Measurements from ENCODE around the gene BRCA1.

DNA sequence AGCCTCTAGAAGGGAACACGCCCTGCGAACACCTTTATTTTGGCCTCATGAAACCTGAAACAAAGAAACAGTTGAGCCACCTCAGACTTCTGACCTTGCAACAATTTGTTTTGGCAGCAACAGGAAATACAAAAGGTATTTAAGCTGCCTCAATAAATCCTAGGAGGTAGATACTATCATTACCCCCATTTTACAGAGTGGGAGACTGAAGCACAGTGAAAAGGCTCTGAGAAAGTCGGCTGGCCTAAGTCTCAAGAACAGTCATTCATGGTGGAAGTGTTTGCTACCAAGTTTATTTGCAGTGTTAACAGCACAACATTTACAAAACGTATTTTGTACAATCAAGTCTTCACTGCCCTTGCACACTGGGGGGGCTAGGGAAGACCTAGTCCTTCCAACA, 81.1 kb downstream of the BRCA1 start:
- TF ChIP-seq RAD21 (conservative IDR thresholded peaks at IDR 0.05): no peak
- TF ChIP-seq POLR2AphosphoS5 (IDR thresholded peaks at IDR 0.05): no peak
- no peak for TF ChIP-seq CTCF (IDR thresholded peaks at IDR 0.05; ENCODE audit: poor library complexity, severe bottlenecking)
- no peak for TF ChIP-seq EZH2 (IDR thresholded peaks at IDR 0.05; ENCODE audit: borderline replicate concordance, insufficient read depth, low read length, poor library complexity, severe bottlenecking)
- no peak for TF ChIP-seq REST (IDR thresholded peaks at IDR 0.05; ENCODE audit: borderline replicate concordance)
- no peak for TF ChIP-seq TAF1 (IDR thresholded peaks at IDR 0.05; ENCODE audit: low read depth)

Measured in neural cell (in vitro differentiated cells).